Endodermal cell (in vitro differentiated cells): ENCODE results near the gene GFOD1. TPM values are rescaled to one million over a fixed set of nuclear protein-coding genes. Genes with fewer than 3 reads are reported as not detected.

Experiments used
- DNase-seq: peaks from one replicate; pipeline ENCODE4 v3.0.0-alpha.2; 2017
- H3K27ac ChIP-seq: 2 replicates; pipeline ENCODE4 v1.5.1; 2013; ENCODE audit warnings: mild to moderate bottlenecking, low read depth, low read length, moderate library complexity
- H3K27me3 ChIP-seq: 2 replicates; pipeline ENCODE4 v1.6.1; 2013; ENCODE audit warnings: mild to moderate bottlenecking, low read length, moderate library complexity; ENCODE audit not compliant: insufficient read depth, control insufficient read depth, poor library complexity, severe bottlenecking
- H3K36me3 ChIP-seq: 2 replicates; pipeline ENCODE4 v1.7.0; 2013; ENCODE audit warnings: mild to moderate bottlenecking, low read length, moderate library complexity; ENCODE audit not compliant: control insufficient read depth, insufficient read depth
- H3K4me1 ChIP-seq: one replicate; pipeline ENCODE4 v1.7.0; 2013; ENCODE audit warnings: low read length; ENCODE audit not compliant: control insufficient read depth, insufficient read depth
- H3K4me3 ChIP-seq: 2 replicates; pipeline ENCODE4 v1.5.1; 2013; ENCODE audit warnings: mild to moderate bottlenecking, low read length, moderate library complexity
- H3K9ac ChIP-seq: 2 replicates; pipeline ENCODE4 v1.6.1; 2013; ENCODE audit warnings: mild to moderate bottlenecking, low read length, moderate library complexity; ENCODE audit not compliant: poor library complexity, severe bottlenecking; ENCODE audit errors: extremely low read depth
- H3K9me3 ChIP-seq: 2 replicates; pipeline ENCODE4 v1.6.1; 2013; ENCODE audit warnings: mild to moderate bottlenecking, low read length, moderate library complexity; ENCODE audit not compliant: control insufficient read depth
- H3K27ac Mint-ChIP-seq: 2 replicates; pipeline ENCODE4 v1.8.0; 2020; ENCODE audit warnings: mixed read lengths
- H3K27me3 Mint-ChIP-seq: 2 replicates; pipeline ENCODE4 v1.8.0; 2021; ENCODE audit warnings: mild to moderate bottlenecking, mixed read lengths; ENCODE audit not compliant: insufficient read depth
- H3K36me3 Mint-ChIP-seq: 2 replicates; pipeline ENCODE4 v1.8.0; 2020; ENCODE audit warnings: low read depth, mixed read lengths
- H3K4me1 Mint-ChIP-seq: 2 replicates; pipeline ENCODE4 v1.8.0; 2020; ENCODE audit warnings: mixed read lengths
- H3K4me3 Mint-ChIP-seq: 2 replicates; pipeline ENCODE4 v1.8.0; 2020; ENCODE audit warnings: mild to moderate bottlenecking, moderate library complexity, mixed read lengths
- H3K9me3 Mint-ChIP-seq: 2 replicates; pipeline ENCODE4 v1.8.0; 2020; ENCODE audit warnings: mild to moderate bottlenecking, mixed read lengths
- CTCF ChIP-seq: fragments of 200-600 bp; sonication (generic); conservative IDR thresholded peaks from 2 replicates; pipeline ENCODE4 v1.5.0; 2021; ENCODE audit warnings: antibody characterized with exemption, mild to moderate bottlenecking
- WGBS, 2 experiments: methylation state at CpG; one replicate each; pipeline versions ENCODE4 v1.1.5 to v1.1.7; 2013; ENCODE audit warnings: missing lambda C conversion rate in 2 of 2, mixed read lengths in 1 of 2; ENCODE audit not compliant: insufficient coverage in 1 of 2, insufficient read length in 1 of 2; 5-methylcytosine and 5-hydroxymethylcytosine counted together
- total RNA-seq, 2 donors: library from RNA; stranded (reverse); fragmentation: NEBNext Ultra II Directional in 1 of 2; extraction: Animal tissue kit (Norgen Biotek cat#: 25700) in 1 of 2; gene quantifications; 2 replicates in 1 of 2; 3 replicates in 1 of 2; pipeline ENCODE4 v1.2.1, GENCODE V29; 2021

The GFOD1 gene
- total RNA-seq, 2 donors from 2014 or later: 0.71 to 1.9 TPM

DNA sequence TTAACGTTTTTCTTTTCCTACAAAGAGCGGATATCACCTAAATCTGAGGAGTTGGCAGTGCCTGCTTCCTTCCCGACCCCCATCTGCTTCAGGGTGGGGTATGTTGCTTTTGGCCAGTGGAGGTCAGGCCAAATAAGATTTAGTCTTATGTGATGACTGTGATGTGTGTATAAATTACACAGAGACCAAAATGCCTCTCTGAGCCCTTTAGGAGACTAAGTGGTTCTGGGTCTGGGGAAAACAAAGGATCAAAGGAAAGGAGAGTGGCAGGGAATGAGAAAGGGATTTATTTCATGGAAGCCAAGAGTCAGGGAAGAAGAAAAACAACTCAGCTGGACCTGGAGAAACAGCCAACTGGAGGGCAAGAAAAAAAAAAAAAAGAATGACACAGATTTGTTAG, 120.0 kb downstream of the GFOD1 start:
- Mint-ChIP-seq H3K4me3 (no peak overlapping the region), H3K9me3 (no peaks in the 10 kb centered on the region), H3K27ac (peak overlapping the region; percentile 3), H3K4me1 (peaks cover 12% of the 10 kb centered on the region), H3K36me3 (no peaks in the 10 kb centered on the region), H3K27me3 (peaks cover 1% of the 10 kb centered on the region)
- WGBS, 2 experiments: 82 to 86% methylated on average over 2 to 3 of the region's 3 CpGs
- Histone ChIP-seq H3K9me3 (no peaks in the 10 kb centered on the region), H3K36me3 (no peaks in the 10 kb centered on the region), H3K27ac (peak overlapping the region; percentile 68), H3K4me3 (no peak overlapping the region), H3K27me3 (no peaks in the 10 kb centered on the region), H3K4me1 (no peaks in the 10 kb centered on the region), H3K9ac (no peak overlapping the region)
- DNase-seq: no peak
- TF ChIP-seq CTCF: no peak

GRCh38 chr6:13365320-13365719, 122.1 kb downstream of the GFOD1 start:
- no peaks in the 10 kb centered on the region for H3K9me3 ChIP-seq
- no peak for DNase-seq
- H3K4me3 ChIP-seq: no peak overlapping the region
- Mint-ChIP-seq H3K4me1 (peaks cover 12% of the 10 kb centered on the region), H3K4me3 (no peak overlapping the region), H3K27ac (no peak overlapping the region), H3K36me3 (no peaks in the 10 kb centered on the region), H3K9me3 (no peaks in the 10 kb centered on the region), H3K27me3 (no peaks in the 10 kb centered on the region)
- no peak overlapping the region for H3K27ac ChIP-seq
- WGBS, 2 experiments: 96 to 97% methylated on average over 26 to 39 of the region's 39 CpGs
- no peak for TF ChIP-seq CTCF
- no peak overlapping the region for H3K9ac ChIP-seq
- no peaks in the 10 kb centered on the region for H3K36me3 ChIP-seq
- no peaks in the 10 kb centered on the region for H3K27me3 ChIP-seq
- H3K4me1 ChIP-seq: no peaks in the 10 kb centered on the region

- H3K36me3 ChIP-seq: no peaks in the 10 kb centered on the region
- no peak for DNase-seq
- Mint-ChIP-seq H3K9me3 (no peaks in the 10 kb centered on the region), H3K27ac (no peak overlapping the region), H3K4me1 (peaks cover 12% of the 10 kb centered on the region), H3K27me3 (no peaks in the 10 kb centered on the region), H3K4me3 (no peak overlapping the region), H3K36me3 (no peaks in the 10 kb centered on the region)
- no peak for TF ChIP-seq CTCF
- no peaks in the 10 kb centered on the region for H3K27me3 ChIP-seq
- H3K4me3 ChIP-seq: no peak overlapping the region
- 96 to 99% methylated on average over 28 to 34 of the region's 34 CpGs for WGBS, 2 experiments
- no peak overlapping the region for H3K27ac ChIP-seq
- H3K4me1 ChIP-seq: no peaks in the 10 kb centered on the region
- H3K9ac ChIP-seq: no peak overlapping the region
- H3K9me3 ChIP-seq: no peaks in the 10 kb centered on the region
These were observed 122.6 kb downstream of the GFOD1 start for GRCh38 chr6:13364842-13365241.
